Lower leg skin (tissue), 4 donors: ENCODE results near the gene NLRP3. TPM values are rescaled to one million over a fixed set of nuclear protein-coding genes. Genes with fewer than 3 reads are reported as not detected.

ENCODE experiments used
- DNase-seq, 2 donors: peaks; one replicate each; pipeline ENCODE4 v3.0.0-alpha.2; 2019; ENCODE audit warnings: low spot score in 2 of 2
- H3K4me3 ChIP-seq: fragments of 200-600 bp; sonication (generic); 2 replicates; pipeline ENCODE4 v1.5.1; 2017; ENCODE audit warnings: mild to moderate bottlenecking, low read depth; ENCODE audit not compliant: poor library complexity, severe bottlenecking
- CTCF ChIP-seq, 3 donors: fragments of 450-650 bp; IDR thresholded peaks; one replicate each; pipeline ENCODE4 v1.5.1; 2016; ENCODE audit warnings: antibody characterized with exemption in 3 of 3, mild to moderate bottlenecking in 3 of 3, moderate library complexity in 2 of 3
- POLR2A ChIP-seq, 2 donors: fragments of 450-650 bp; IDR thresholded peaks; one replicate each; pipeline ENCODE4 v1.6.1; 2016 to 2017; ENCODE audit warnings: antibody characterized with exemption in 2 of 2, mild to moderate bottlenecking in 1 of 2, moderate library complexity in 1 of 2
- WGBS, 2 donors: methylation state at CpG; one replicate each; pipeline ENCODE4 v1.1.5; 2018; 5-methylcytosine and 5-hydroxymethylcytosine counted together
- intact Hi-C: fragments of 100-400 bp; cut with DNase I; formaldehyde crosslinking; loops from one replicate; pipeline ENCODE4 v1.15.0; 2023; ENCODE audit warnings: low total_unique reads
- total RNA-seq, 4 donors: library from RNA; depleted of rRNA; stranded (reverse); fragments of >200 nt; gene quantifications; one replicate each; pipeline ENCODE4 v1.1.0, GENCODE V29; 2016

The NLRP3 gene
- total RNA-seq, 4 donors from 2014 or later: 0.13 to 1.2 (median 0.32) TPM

GRCh38 chr1:247487057-247487456, 71.1 kb downstream of the NLRP3 start:
- DNase-seq: no peak
- intact Hi-C loops: no loop called here
- TF ChIP-seq POLR2A (IDR thresholded peaks at IDR 0.05) (no peak), CTCF (IDR thresholded peaks at IDR 0.05) (no peak)
- H3K4me3 ChIP-seq: no peak overlapping the region

- intact Hi-C loops: loop anchor here (10.0 kb wide), 1 partner anchor 97 kb away; no protein-coding TSS in a partner anchor
- 84 to 91% methylated on average over 12 of the region's 12 CpGs for WGBS, 2 donors
- H3K4me3 ChIP-seq: no peak overlapping the region
- no peak for TF ChIP-seq CTCF (IDR thresholded peaks at IDR 0.05)
- DNase-seq: no peak
Measured at GRCh38 chr1:247491328-247491727, 75.4 kb downstream of the NLRP3 start.

GRCh38 chr1:247493106-247493505, 77.1 kb downstream of the NLRP3 start:
- no peak overlapping the region for H3K4me3 ChIP-seq
- intact Hi-C loops: loop anchor here (10.0 kb wide), 1 partner anchor 98 kb away; no protein-coding TSS in a partner anchor
- no peak for TF ChIP-seq CTCF (IDR thresholded peaks at IDR 0.05)
- no peak for TF ChIP-seq POLR2A (IDR thresholded peaks at IDR 0.05)
- whole genome bisulfite sequencing, 2 donors: 66 to 71% methylated on average over 1 of the region's 1 CpG
- DNase-seq: no peak

- WGBS, 2 donors: 23 to 38% methylated on average over 2 of the region's 2 CpGs
- intact Hi-C loops: loop anchor here (10.0 kb wide), 1 partner anchor 100 kb away; no protein-coding TSS in a partner anchor
- TF ChIP-seq POLR2A (IDR thresholded peaks at IDR 0.05): no peak
- TF ChIP-seq CTCF (IDR thresholded peaks at IDR 0.05): no peak
- H3K4me3 ChIP-seq: no peak overlapping the region
- DNase-seq: no peak
Measured at GRCh38 chr1:247494767-247495166, 78.8 kb downstream of the NLRP3 start.

- TF ChIP-seq CTCF (IDR thresholded peaks at IDR 0.05) (no peak), POLR2A (IDR thresholded peaks at IDR 0.05) (no peak)
- 60% methylated on average over 10 of the region's 10 CpGs for WGBS, 2 donors
- intact Hi-C loops: loop anchor here (10.0 kb wide), 1 partner anchor 102 kb away; no protein-coding TSS in a partner anchor
- no peak for DNase-seq
- H3K4me3 ChIP-seq: no peak overlapping the region
Measured at GRCh38 chr1:247496581-247497285, 80.8 kb downstream of the NLRP3 start.

Other genes with a start within 250 kb of the NLRP3 start
- 10 to 100 TPM; 11.0 to 16.9 (median 14.5) TPM for gene ZNF124, start 244.2 kb upstream of the NLRP3 start, total RNA-seq
- gene VN1R5, start 160.1 kb upstream of the NLRP3 start, total RNA-seq: not detected
- 10 to 100 TPM; 16.3 to 32.7 (median 25.9) TPM for gene ZNF496, start 84.3 kb upstream of the NLRP3 start, total RNA-seq
- gene OR2B11, start 41.9 kb downstream of the NLRP3 start, total RNA-seq: not detected
- gene OR2C3, start 120.3 kb downstream of the NLRP3 start, total RNA-seq: not detected
- gene GCSAML, start 133.0 kb downstream of the NLRP3 start, total RNA-seq: under 1 TPM in 3 of 4 donors, not detected in 1; 0.08 to 0.32 (median 0.10) TPM
- gene OR2G2, start 172.2 kb downstream of the NLRP3 start, total RNA-seq: not detected
- gene OR2G3, start 189.4 kb downstream of the NLRP3 start, total RNA-seq: not detected